Measurements from ENCODE around the gene SERINC5. TPM values are rescaled to one million over a fixed set of nuclear protein-coding genes. Genes with fewer than 3 reads are reported as not detected.

The SERINC5 gene
- total RNA-seq, 5 donors from 2014 or later (not counting 1 experiment from before 2014, with no cell fraction given), result 109 to 170 (median 112) TPM

- ATAC-seq (replicated peaks in 1 of 4) (no peak), DNase-seq (peak in 4 of 35 experiments; percentile 7 to 48 (median 30))
- POLR2A ChIA-PET, result interaction anchor here (0.6 to 1.4 kb wide), 10 partner anchors 16 to 120 kb away, joined by 3 to 13 read pairs (median 4); partner anchors contain the start of gene SERINC5 (in 1 of the 2)
- peaks cover 3 to 10% (median 5%) of the 10 kb centered on the region in 3 donors for H3K9me3 Mint-ChIP-seq
- H3K27ac ChIP-seq (ENCODE audit: low read length), result peak overlapping the region; percentile 25
- H3K27ac Mint-ChIP-seq, result peak overlapping the region; percentile 76 to 82
- no peaks in the 10 kb centered on the region for H3K27me3 ChIP-seq (replicated peaks in 1 of 2; ENCODE audit: control insufficient read depth in 2 of 2, extremely low read depth in 1 of 2, insufficient read depth in 2 of 2, low read length in 1 of 2)
- H3K4me3 Mint-ChIP-seq, result peak overlapping the region; percentile 21 to 68 (median 37)
- peaks cover 6 to 15% of the 10 kb centered on the region in 2 donors for H3K36me3 ChIP-seq (ENCODE audit: control insufficient read depth in 2 of 2, extremely low read depth in 1 of 2, insufficient read depth in 1 of 2, low read length in 1 of 2)
- H3K36me3 Mint-ChIP-seq, result peaks cover 31% of the 10 kb centered on the region
- H3K4me1 Mint-ChIP-seq, result peaks cover 77 to 84% (median 83%) of the 10 kb centered on the region in 3 donors
- WGBS (ENCODE audit: insufficient coverage), result 46% methylated on average over 5 of the region's 8 CpGs
- CTCF ChIA-PET, result interaction anchor here (0.5 to 1.9 kb wide), 13 partner anchors 10 to 988 kb away, joined by 3 to 8 read pairs (median 4); partner anchors contain the start of gene SERINC5 (in 1 of the 2)
- H3K4me3 ChIP-seq (ENCODE audit: control insufficient read depth in 1 of 2, extremely low read depth in 1 of 2, low read length in 1 of 2), result peak overlapping the region in 1 of 2 donors; percentile 15
- no peaks in the 10 kb centered on the region for H3K27me3 Mint-ChIP-seq
- peaks cover 42 to 55% of the 10 kb centered on the region in 2 experiments for H3K4me1 ChIP-seq (ENCODE audit: control insufficient read depth in 1 of 2, extremely low read depth in 1 of 2, insufficient read depth in 2 of 2, low read length in 2 of 2)
- H3K9me3 ChIP-seq, result peaks cover 2% of the 10 kb centered on the region
These were observed 16.8 kb downstream of the SERINC5 start for GRCh38 chr5:80238778-80239679.

- Histone ChIP-seq H3K27ac (ENCODE audit: low read length) (no peak overlapping the region), H3K27me3 (replicated peaks in 1 of 2; ENCODE audit: control insufficient read depth in 2 of 2, extremely low read depth in 1 of 2, insufficient read depth in 2 of 2, low read length in 1 of 2) (no peaks in the 10 kb centered on the region), H3K9me3 (peaks cover 2% of the 10 kb centered on the region), H3K4me1 (ENCODE audit: control insufficient read depth in 1 of 2, extremely low read depth in 1 of 2, insufficient read depth in 2 of 2, low read length in 2 of 2) (peaks cover 43 to 59% of the 10 kb centered on the region in 2 experiments), H3K36me3 (ENCODE audit: control insufficient read depth in 2 of 2, extremely low read depth in 1 of 2, insufficient read depth in 1 of 2, low read length in 1 of 2) (peaks cover 6 to 15% of the 10 kb centered on the region in 2 donors), H3K4me3 (ENCODE audit: control insufficient read depth in 1 of 2, extremely low read depth in 1 of 2, low read length in 1 of 2) (no peak overlapping the region)
- ATAC-seq (replicated peaks in 1 of 4), result peak; percentile 46 to 68 (median 66)
- WGBS (ENCODE audit: insufficient coverage), result no CpG with 5 or more reads among the region's 7 CpGs
- peak in 5 of 35 experiments; percentile 18 to 61 (median 28) for DNase-seq
- H3K36me3 Mint-ChIP-seq, result peaks cover 28% of the 10 kb centered on the region
- peaks cover 80 to 83% (median 80%) of the 10 kb centered on the region in 3 donors for H3K4me1 Mint-ChIP-seq
- POLR2A ChIA-PET, result interaction anchor here (0.5 to 1.4 kb wide), 6 partner anchors 18 to 741 kb away, joined by 3 to 7 read pairs (median 4); partner anchors contain the start of gene SERINC5 (in 1 of the 2)
- peaks cover 3 to 7% (median 3%) of the 10 kb centered on the region in 3 donors for H3K9me3 Mint-ChIP-seq
- H3K4me3 Mint-ChIP-seq, result peak overlapping the region; percentile 21 to 68 (median 54)
- H3K27ac Mint-ChIP-seq, result peak overlapping the region; percentile 46 to 76
- CTCF ChIA-PET, result interaction anchor here (0.6 to 1.9 kb wide), 7 partner anchors 11 to 987 kb away, joined by 3 to 8 read pairs (median 4); partner anchors contain the start of gene SERINC5 (in 1 of the 2)
- H3K27me3 Mint-ChIP-seq, result no peaks in the 10 kb centered on the region
These were observed 17.8 kb downstream of the SERINC5 start for GRCh38 chr5:80238097-80238496.

DNA sequence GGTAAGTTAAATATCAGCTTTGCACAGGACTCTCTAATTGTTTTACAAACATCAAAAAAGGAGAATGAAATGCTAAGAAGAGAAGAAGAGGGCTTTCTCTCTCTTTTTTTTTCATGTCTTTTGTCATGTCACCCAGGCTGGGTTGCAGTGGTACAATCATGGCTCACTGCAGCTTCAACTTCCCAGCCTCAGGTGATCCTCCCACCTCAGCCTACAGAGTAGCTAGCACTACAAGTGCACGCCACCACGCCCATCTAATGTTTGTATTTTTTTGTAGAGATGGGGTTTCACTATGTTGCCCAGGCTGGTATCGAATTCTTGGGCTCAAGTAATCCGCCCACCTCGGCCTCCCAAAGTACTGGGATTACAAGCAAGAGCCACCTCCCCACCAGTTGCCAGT lies 18.6 kb downstream of the SERINC5 start:
- POLR2A ChIA-PET, result interaction anchor here (0.6 to 1.1 kb wide), 3 partner anchors 9 to 166 kb away, joined by 3 to 11 read pairs (median 3); no protein-coding TSS in a partner anchor
- H3K4me1 Mint-ChIP-seq, result peaks cover 85 to 88% (median 88%) of the 10 kb centered on the region in 3 donors

GRCh38 chr5:80234116-80234948 lies 21.5 kb downstream of the SERINC5 start:
- Mint-ChIP-seq H3K9me3 (no peaks in the 10 kb centered on the region), H3K4me1 (peaks cover 85 to 90% (median 86%) of the 10 kb centered on the region in 3 donors), H3K27ac (peak overlapping the region; percentile 71 to 83), H3K36me3 (peaks cover 18% of the 10 kb centered on the region), H3K4me3 (peak overlapping the region; percentile 15 to 82 (median 50)), H3K27me3 (no peaks in the 10 kb centered on the region)
- no peak overlapping the region for H3K27ac ChIP-seq (ENCODE audit: low read length)
- H3K36me3 ChIP-seq (ENCODE audit: control insufficient read depth in 2 of 2, extremely low read depth in 1 of 2, insufficient read depth in 1 of 2, low read length in 1 of 2), result peaks cover 0 to 2% of the 10 kb centered on the region in 2 donors
- ChIA-PET CTCF (interaction anchor here in 1 of 2 donors (0.6 kb wide), 1 partner anchor 52 kb away, joined by 5 read pairs; no protein-coding TSS in a partner anchor), POLR2A (no interaction called here)
- 8% methylated on average over 2 of the region's 5 CpGs for WGBS (ENCODE audit: insufficient coverage)
- H3K27me3 ChIP-seq (replicated peaks in 1 of 2; ENCODE audit: control insufficient read depth in 2 of 2, extremely low read depth in 1 of 2, insufficient read depth in 2 of 2, low read length in 1 of 2), result no peaks in the 10 kb centered on the region
- ATAC-seq (replicated peaks in 1 of 4) (peak; percentile 35 to 67 (median 47)), DNase-seq (no peak)
- no peaks in the 10 kb centered on the region for H3K9me3 ChIP-seq
- no peak overlapping the region for H3K4me3 ChIP-seq (ENCODE audit: control insufficient read depth in 1 of 2, extremely low read depth in 1 of 2, low read length in 1 of 2)
- peaks cover 44 to 63% of the 10 kb centered on the region in 2 experiments for H3K4me1 ChIP-seq (ENCODE audit: control insufficient read depth in 1 of 2, extremely low read depth in 1 of 2, insufficient read depth in 2 of 2, low read length in 2 of 2)

More for the DNA sequence above, 18.6 kb downstream of the SERINC5 start:
- H3K27ac Mint-ChIP-seq, result peak overlapping the region in 1 of 2 donors; percentile 28
- H3K9me3 Mint-ChIP-seq, result peaks cover 2 to 3% (median 3%) of the 10 kb centered on the region in 3 donors
- peaks cover 22% of the 10 kb centered on the region for H3K36me3 Mint-ChIP-seq
- no CpG with 5 or more reads among the region's 5 CpGs for WGBS (ENCODE audit: insufficient coverage)
- Histone ChIP-seq H3K4me3 (ENCODE audit: control insufficient read depth in 1 of 2, extremely low read depth in 1 of 2, low read length in 1 of 2) (no peak overlapping the region), H3K27ac (ENCODE audit: low read length) (no peak overlapping the region), H3K27me3 (replicated peaks in 1 of 2; ENCODE audit: control insufficient read depth in 2 of 2, extremely low read depth in 1 of 2, insufficient read depth in 2 of 2, low read length in 1 of 2) (no peaks in the 10 kb centered on the region), H3K36me3 (ENCODE audit: control insufficient read depth in 2 of 2, extremely low read depth in 1 of 2, insufficient read depth in 1 of 2, low read length in 1 of 2) (peaks cover 6 to 12% of the 10 kb centered on the region in 2 donors), H3K9me3 (no peaks in the 10 kb centered on the region), H3K4me1 (ENCODE audit: control insufficient read depth in 1 of 2, extremely low read depth in 1 of 2, insufficient read depth in 2 of 2, low read length in 2 of 2) (peaks cover 43 to 63% of the 10 kb centered on the region in 2 experiments)
- H3K27me3 Mint-ChIP-seq, result no peaks in the 10 kb centered on the region
- DNase-seq, result no peak
- no peak for ATAC-seq (replicated peaks in 1 of 4)
- peak overlapping the region in 1 of 3 donors; percentile 68 for H3K4me3 Mint-ChIP-seq
- CTCF ChIA-PET, result interaction anchor here in 1 of 2 donors (0.6 kb wide), 2 partner anchors 47 to 146 kb away, joined by 3 to 5 read pairs; no protein-coding TSS in a partner anchor

DNA sequence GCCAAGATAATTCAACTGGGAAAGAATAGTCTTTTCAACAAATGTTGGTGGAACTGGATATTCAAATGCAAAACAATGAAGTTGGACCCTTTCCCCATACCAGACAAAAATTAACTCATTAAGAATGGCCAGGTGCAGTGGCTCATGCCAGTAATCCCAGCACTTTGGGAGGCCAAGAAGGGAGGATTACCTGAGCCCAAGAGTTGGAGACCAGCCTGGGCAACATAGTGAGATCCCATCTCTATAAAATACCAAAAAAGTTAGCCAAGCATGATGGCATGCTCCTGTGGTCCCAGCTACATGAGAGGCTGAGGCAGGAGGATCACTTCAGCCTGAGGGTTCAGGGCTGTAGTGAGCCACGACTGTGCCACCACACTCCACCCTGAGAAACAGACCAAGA lies 24.2 kb downstream of the SERINC5 start:
- ChIA-PET POLR2A (interaction anchor here in 1 of 2 donors (0.6 kb wide), 1 partner anchor 996 kb away, joined by 9 read pairs; the partner anchor contains the start of gene JMY), CTCF (interaction anchor here (0.6 to 0.8 kb wide), 5 partner anchors 23 to 1245 kb away, joined by 3 to 5 read pairs (median 4); no protein-coding TSS in a partner anchor)
- no peak overlapping the region for H3K27ac ChIP-seq (ENCODE audit: low read length)
- H3K9me3 ChIP-seq, result no peaks in the 10 kb centered on the region
- H3K4me1 Mint-ChIP-seq, result peaks cover 76 to 84% (median 81%) of the 10 kb centered on the region in 3 donors
- ATAC-seq (replicated peaks in 1 of 4) (no peak), DNase-seq (no peak)
- H3K36me3 Mint-ChIP-seq, result peaks cover 15% of the 10 kb centered on the region
- no peaks in the 10 kb centered on the region for H3K9me3 Mint-ChIP-seq
- no peaks in the 10 kb centered on the region for H3K27me3 Mint-ChIP-seq
- H3K27me3 ChIP-seq (replicated peaks in 1 of 2; ENCODE audit: control insufficient read depth in 2 of 2, extremely low read depth in 1 of 2, insufficient read depth in 2 of 2, low read length in 1 of 2), result no peaks in the 10 kb centered on the region
- peaks cover 48 to 57% of the 10 kb centered on the region in 2 experiments for H3K4me1 ChIP-seq (ENCODE audit: control insufficient read depth in 1 of 2, extremely low read depth in 1 of 2, insufficient read depth in 2 of 2, low read length in 2 of 2)
- no peak overlapping the region for H3K4me3 ChIP-seq (ENCODE audit: control insufficient read depth in 1 of 2, extremely low read depth in 1 of 2, low read length in 1 of 2)
- WGBS (ENCODE audit: insufficient coverage), result no CpG with 5 or more reads among the region's 1 CpG
- peaks cover 0 to 2% of the 10 kb centered on the region in 2 donors for H3K36me3 ChIP-seq (ENCODE audit: control insufficient read depth in 2 of 2, extremely low read depth in 1 of 2, insufficient read depth in 1 of 2, low read length in 1 of 2)
- peak overlapping the region; percentile 66 to 78 for H3K27ac Mint-ChIP-seq
- peak overlapping the region in 2 of 3 donors; percentile 41 to 51 for H3K4me3 Mint-ChIP-seq

All from T-cell (primary cell).